ENCODE results near the gene FOXD3. TPM values are rescaled to one million over a fixed set of nuclear protein-coding genes. Genes with fewer than 3 reads are reported as not detected.

The FOXD3 gene
- total RNA-seq, 1 experiment from 2014 or later: 3.4 TPM

GRCh38 chr1:63362073-63362472 is 39.7 kb downstream of the FOXD3 start:
- no peak for DNase-seq (ENCODE audit: low read depth)

- DNase-seq (ENCODE audit: low read depth): no peak
These were observed 40.2 kb downstream of the FOXD3 start for GRCh38 chr1:63362578-63362977.

- DNase-seq (ENCODE audit: low read depth): no peak
These were observed 40.6 kb downstream of the FOXD3 start for GRCh38 chr1:63363014-63363413.

- no peak for DNase-seq (ENCODE audit: low read depth)
These were observed 44.5 kb downstream of the FOXD3 start for GRCh38 chr1:63366908-63367214.

- DNase-seq (ENCODE audit: low read depth): peak; percentile 99
These were observed 45.1 kb downstream of the FOXD3 start, which contains the start of gene ALG6 for GRCh38 chr1:63367215-63368103. TSS of gene ALG6 (plus strand) at chr1:63367627. CDS start at chr1:63370978, 3,351 bp downstream.

- DNase-seq (ENCODE audit: low read depth): peak; percentile 13
These were observed 45.8 kb downstream of the FOXD3 start for GRCh38 chr1:63368131-63368530.

Other genes starting within 250 kb of the FOXD3 start
- gene ALG6, start 45.1 kb downstream of the FOXD3 start, total RNA-seq (2014; rRNA removed; shearing (Covaris generic)): 15.8 and 19.9 TPM in 2 replicates
- gene ITGB3BP, start 200.7 kb downstream of the FOXD3 start, total RNA-seq (2014; rRNA removed; shearing (Covaris generic)): 42.0 and 53.9 TPM in 2 replicates
- gene EFCAB7, start 201.0 kb downstream of the FOXD3 start, total RNA-seq (2014; rRNA removed; shearing (Covaris generic)): 14.5 and 20.7 TPM in 2 replicates

All from Daoy (cell line).